Right ventricle myocardium superior (tissue), 1 donor: Measurements from ENCODE around the gene PRKN. TPM values are rescaled to one million over a fixed set of nuclear protein-coding genes. Genes with fewer than 3 reads are reported as not detected.
"Not testable (repeated sequence)": the region's sequence is repeated elsewhere in the genome, so short reads cannot be mapped to it uniquely, and the experiment has no call there.

Experiments
- ATAC-seq: fragments of 200-7000 bp; cut with Tn5 transposase; one replicate; pipeline ENCODE4 v1.9.1; 2020; ENCODE audit warnings: mild to moderate bottlenecking; ENCODE audit not compliant: poor library complexity
- DNase-seq: peaks from one replicate; pipeline ENCODE4 v3.0.0-alpha.2; 2020
- intact Hi-C: fragments of 100-400 bp; cut with DNase I; formaldehyde crosslinking; loops from one replicate; pipeline ENCODE4 v1.11.2; 2022
- total RNA-seq: library from RNA; stranded (reverse); fragmentation: NEBNext Ultra II Directional; extraction: Animal tissue kit (Norgen Biotek cat#: 25700); gene quantifications from one replicate; pipeline ENCODE4 v1.2.1, GENCODE V29; 2021
- donor health status: DM: no; HTN: yes; CAD: no; lungs with severe emphysema.

PRKN gene
- total RNA-seq, 1 donor from 2014 or later, result 20.6 TPM

DNA sequence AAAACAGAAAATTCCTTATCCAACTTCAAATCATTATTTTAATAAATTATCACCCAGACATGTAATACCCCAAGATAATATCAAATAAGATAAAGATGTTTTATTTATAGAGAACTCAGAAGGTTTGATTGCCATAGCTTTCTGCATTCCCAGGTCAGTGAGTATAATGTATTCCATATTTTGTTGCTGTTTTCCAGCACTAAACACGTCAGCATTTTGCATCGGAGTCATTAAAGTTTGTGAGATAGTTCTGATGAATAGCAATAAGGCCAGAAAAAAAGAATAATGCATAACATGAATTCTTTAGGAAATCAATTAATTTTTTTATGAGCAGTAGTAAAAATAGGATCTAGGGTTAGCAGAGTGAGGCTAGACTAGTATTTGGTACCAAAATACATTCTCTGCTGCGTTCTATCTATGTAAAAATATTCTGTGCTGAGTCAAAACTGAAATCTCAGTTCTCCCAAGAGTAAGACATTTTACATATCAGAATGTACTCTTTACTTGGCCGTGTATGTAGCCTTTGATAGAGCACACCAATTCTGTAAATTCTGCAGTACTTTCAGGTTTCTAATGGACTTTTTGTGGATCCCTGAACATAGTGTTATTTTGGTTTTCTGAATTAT, 1183.8 kb downstream of the PRKN start:
- DNase-seq (no peak), ATAC-seq (no peak)
- intact Hi-C loops, result no loop called here

DNA sequence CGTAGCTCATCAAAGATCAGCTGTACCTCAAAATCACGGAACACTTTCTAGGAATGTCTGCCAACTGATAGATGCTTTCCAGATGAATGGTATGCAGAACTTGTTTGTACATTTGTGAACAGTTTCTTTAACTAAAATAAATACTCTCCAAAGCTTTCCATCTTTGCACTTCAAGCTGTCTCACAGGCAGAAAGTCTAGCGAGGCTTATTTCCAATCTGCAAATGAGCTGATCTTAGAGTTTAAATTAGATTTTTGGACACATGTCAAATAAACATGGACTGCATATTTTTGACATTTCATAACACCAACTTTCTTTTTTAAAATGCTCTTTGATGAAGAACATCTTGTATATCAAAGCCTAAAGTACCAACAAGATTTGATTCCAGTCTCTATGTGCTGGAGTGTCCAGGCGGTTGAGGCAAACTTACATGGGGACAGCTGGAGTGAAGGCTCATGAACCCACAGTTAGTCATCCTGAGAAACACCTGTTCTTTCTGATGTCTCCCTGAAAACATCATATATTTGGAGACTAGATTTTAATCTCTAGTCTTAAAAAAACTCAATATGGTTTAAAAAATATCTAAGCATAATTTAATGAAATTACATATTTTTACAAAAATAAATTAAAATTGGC, 1185.1 kb downstream of the PRKN start:
- intact Hi-C loops, result no loop called here
- ATAC-seq, result no peak

DNA sequence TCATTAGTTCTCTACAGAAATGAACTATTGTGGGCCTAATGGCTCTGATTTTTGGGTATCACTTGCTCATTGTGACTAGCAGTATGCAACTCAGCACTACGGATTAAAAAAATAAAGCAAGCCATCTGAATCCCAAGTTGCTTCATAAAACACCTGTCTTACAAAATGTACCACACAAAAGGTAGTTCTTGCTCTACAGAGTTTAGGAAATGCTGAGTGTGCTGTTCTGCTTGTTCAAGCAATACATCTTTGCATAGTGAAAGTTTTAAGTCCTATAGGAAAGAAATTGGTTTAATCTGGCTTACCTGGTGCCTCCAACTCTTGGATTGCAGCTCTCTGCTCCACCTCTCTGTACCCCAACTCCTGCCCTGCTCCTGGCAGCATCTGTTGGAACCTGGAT, 1187.0 kb downstream of the PRKN start:
- intact Hi-C loops, result no loop called here
- ATAC-seq (no peak), DNase-seq (no peak)

More for the DNA sequence above, 1185.1 kb downstream of the PRKN start:
- no peak for DNase-seq

DNA sequence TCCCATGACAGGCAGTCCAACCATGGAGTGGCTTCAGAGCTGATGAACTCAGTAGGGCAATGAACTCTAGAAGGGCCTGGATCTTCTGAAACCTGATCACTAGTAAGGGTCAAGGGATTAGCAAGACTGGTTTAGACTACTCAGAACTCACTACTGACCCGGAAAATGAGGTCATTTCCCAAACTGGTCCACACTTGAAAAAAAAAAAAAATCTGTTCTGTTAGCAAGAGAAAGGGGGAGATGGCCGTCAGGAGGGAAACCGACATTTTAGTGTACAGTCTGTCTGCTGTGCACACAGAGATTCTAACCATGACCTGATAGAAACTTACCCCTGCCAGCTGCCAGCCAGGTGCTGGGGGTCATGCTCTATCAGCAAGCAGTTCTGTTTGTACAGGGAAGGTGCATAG, 1191.3 kb downstream of the PRKN start:
- intact Hi-C loops, result no loop called here
- ATAC-seq (no peak), DNase-seq (no peak)

DNA sequence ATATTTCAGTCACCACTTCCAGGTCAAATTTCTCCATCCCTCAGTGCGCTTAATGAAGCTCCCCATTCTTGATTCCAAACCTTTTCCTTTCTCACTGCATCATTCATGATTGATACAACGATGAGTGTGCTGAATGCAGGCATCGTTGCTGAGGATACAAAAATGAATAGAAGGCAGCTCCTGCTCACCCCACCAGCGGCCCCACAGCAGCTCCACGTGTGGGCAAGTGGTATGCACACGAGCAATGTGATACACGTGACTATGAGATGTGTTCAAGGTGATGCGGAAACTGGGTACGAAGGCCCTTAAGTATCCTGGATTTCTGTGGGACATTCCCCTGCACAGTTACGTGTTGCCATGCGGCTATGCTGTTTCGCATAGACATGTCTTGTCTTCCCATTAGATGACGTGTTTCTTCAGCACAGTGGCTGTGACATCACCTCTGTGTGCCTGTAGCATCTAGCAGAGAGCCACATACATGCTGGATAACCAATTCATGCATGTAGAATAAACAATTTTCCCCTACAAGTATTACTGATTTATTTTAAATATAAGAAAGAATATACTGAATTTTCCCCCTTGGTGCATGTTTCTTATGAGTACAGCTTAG, 1193.2 kb downstream of the PRKN start:
- no peak for ATAC-seq
- no peak for DNase-seq
- intact Hi-C loops, result no loop called here

DNA sequence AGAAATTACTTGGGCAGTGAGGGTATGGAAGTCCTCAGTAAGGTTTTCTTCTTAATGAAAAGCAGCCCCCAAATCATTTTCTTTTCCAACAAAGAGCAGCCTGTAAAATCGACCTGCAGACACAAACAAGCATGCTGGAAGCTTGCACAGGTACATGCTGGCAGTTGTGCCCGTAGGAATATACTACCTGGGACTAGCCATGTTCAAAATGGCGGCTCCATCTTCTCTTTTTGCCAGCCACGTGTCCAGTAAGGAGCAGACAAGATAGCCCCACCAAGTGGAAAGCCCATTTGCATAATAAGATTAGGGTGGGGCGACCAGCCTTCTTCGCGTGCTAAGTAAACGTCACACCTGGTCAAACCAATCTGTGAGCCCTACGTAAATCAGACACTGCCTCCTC, 1194.3 kb downstream of the PRKN start:
- intact Hi-C loops, result no loop called here
- ATAC-seq (no peak), DNase-seq (no peak)

DNA sequence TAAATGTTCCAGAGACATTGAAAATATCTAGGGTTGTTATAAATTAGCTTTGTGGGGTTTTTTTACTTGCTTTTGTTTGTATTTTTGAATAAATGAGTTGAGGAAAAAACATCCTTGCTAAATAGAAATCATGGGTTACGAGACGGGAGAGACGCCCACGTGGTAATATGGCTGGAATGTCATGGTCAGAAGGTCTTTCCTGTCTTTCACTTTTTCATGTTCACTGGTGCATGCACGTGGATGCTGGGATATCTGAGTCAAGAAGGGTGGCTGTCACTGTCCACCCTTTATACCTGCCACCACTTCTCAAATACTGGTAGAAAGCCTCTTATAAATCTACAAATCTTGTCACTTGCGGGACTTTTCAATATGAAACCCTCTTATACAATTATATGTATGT, 1195.0 kb downstream of the PRKN start:
- ATAC-seq (no peak), DNase-seq (no peak)
- intact Hi-C loops, result no loop called here

DNA sequence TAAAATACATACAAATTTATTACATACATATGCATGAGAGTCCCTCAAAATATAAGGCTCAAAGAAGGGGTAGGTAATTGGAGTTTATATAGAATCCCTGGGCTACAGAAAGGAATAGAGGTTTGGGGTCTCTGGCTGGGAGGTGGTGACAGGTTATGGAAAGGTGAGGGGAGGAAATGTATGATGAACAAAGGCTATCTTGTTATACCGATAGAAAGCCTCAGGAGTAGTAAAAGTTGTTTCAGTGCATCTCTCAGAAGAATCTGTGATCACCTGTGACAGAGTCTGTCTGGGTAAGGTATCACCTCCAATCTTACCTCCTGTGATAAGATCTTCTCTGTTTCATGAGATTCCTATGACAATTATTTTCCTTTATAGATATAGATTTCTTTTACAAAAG, 1200.8 kb downstream of the PRKN start:
- no peak for DNase-seq
- intact Hi-C loops, result no loop called here
- ATAC-seq, result no peak

DNA sequence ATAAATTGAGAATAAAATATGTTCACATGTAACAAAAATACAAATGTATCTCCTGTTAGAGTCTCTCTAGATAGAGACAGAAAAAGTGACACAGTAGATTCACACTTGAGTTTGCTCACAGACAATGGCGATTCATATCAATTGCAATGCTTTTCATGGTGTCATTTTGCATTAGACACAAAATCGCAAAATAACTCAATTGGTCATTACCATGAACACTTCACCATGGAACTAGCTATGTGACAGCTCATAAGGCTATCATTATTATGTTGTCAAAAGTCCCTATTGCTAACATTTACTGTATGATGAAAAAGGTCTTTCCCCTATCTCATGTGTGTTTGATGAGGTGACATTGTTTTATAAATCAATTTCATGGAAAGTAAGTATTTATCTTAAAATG, 1204.2 kb downstream of the PRKN start:
- intact Hi-C loops, result no loop called here
- no peak for DNase-seq
- ATAC-seq, result no peak

DNA sequence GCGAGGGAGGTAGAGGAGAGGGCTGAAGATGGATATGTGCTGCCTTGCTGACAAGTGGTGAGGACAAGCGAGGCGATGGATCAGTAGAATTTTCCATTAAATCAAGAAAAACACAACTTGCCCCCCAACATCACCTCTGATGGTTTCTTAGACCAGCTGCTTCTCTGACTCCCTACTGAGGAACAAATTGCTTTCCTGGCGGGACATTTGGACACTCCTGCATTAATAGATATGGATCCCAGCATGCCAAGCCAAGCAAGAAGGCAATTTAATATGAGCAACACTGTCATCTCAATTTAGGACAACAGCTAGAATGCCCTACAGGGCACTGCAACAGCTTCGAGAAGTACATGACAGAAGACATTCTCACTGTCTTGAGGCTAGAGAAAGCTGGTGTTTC, 1205.3 kb downstream of the PRKN start:
- no peak for DNase-seq
- ATAC-seq, result no peak
- intact Hi-C loops, result no loop called here

DNA sequence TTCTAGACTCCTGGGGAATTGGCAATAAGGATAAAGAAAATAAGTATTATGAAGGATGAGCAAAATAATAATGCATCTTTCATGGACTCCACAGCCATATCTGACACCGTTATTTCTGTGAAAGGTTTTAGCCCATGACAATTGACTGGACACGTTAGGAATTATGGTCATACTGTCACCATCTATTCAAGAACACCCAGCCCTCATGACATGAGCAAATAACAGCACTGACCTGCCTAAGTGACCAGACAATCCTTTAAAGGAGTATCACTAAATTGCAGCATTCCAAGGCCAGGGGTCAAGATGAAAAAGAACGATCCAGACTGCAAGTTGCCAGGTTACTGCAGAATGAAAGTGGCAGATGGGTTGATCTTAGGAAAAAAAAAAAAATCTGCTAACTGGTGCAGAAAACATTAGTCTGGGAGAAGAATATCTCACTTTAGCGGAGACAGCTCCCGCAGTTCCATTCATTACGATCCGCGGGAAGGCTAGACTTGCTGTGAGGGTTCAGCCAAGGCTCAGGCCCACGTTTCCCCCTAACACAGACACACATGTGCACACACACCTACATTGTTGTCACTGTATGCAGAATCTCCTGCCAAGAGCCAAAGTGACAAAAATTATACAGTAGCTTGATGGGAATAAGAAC, 1216.0 kb downstream of the PRKN start:
- ATAC-seq (no peak), DNase-seq (no peak)
- intact Hi-C loops, result no loop called here

DNA sequence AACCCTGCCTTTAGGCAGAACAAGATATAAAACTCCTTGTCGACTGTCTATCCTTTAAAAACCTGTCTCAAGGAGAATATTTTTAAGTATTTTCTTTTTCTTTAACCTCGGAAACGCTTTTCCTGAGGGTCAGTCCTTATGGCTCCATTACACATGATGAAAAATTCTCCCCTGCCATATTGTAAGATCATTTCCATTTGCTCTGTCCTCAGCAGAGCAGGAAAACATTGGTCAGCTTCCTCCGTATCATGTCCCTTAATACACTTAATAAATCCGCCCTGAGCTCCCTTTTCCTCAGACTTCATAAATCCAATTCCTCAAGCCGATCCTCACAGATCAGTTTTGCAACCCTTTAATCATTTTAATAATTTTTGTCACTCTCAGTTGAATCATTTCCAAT, 1219.2 kb downstream of the PRKN start:
- intact Hi-C loops, result no loop called here
- ATAC-seq (no peak), DNase-seq (no peak)

DNA sequence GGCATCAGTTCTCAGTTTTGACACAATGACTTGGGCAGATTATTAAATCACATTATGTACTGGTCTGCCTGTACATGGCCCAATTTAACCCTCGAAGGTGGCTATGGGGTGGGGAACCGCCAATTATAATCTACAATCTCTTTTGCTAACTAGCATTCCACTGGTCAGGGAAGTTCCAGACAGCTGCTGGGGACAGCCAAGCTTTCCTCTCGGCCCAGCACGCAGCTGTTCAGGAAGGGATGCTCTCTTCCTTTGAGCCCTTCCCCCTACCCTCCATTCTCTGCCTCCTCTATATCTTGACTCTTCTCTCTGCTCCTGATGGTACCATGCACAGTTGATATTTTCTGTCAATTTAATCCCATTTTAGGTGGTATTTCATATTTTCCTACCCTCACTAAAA, 1220.2 kb downstream of the PRKN start:
- no peak for ATAC-seq
- no peak for DNase-seq
- intact Hi-C loops, result no loop called here

DNA sequence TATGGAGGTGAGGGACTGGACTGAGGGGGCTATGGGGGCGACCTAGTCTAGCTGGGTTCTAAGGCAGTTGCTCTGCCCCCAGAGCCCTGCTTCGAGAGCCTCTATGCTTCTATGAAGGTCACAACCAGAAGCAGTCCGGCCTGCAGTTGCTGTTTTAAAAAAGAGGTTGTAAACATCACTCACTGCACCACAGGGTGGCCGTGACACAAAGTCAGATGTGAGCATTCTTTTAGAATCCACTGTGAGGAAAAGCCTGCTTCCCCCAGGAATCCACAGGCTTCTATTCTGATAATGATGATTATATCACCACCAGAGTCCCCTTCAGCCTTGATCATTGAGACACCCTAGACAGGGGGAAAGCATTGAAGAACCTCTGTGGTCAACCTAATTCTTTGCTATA, 1224.0 kb downstream of the PRKN start:
- ATAC-seq (no peak), DNase-seq (no peak)
- intact Hi-C loops, result no loop called here

DNA sequence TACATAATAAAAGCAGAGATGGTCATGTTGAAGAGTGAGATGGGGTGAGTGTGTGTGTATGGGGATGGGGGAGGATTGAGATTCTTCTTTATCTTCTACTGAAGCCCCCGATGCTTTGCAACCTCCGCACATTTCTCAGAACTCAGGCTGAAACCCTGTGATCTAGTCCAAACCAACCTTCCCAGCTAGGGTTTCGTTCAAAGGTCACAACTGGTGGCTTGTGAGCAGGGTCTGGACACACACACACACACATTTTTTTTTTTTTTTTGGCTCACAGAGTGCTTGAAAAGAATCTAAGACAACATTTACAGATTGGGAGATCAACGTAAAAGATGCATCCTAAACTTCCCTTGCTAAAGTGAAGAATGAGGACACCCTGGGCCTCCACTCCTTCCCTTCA, 1228.7 kb downstream of the PRKN start:
- no peak for ATAC-seq
- no peak for DNase-seq
- intact Hi-C loops, result no loop called here

DNA sequence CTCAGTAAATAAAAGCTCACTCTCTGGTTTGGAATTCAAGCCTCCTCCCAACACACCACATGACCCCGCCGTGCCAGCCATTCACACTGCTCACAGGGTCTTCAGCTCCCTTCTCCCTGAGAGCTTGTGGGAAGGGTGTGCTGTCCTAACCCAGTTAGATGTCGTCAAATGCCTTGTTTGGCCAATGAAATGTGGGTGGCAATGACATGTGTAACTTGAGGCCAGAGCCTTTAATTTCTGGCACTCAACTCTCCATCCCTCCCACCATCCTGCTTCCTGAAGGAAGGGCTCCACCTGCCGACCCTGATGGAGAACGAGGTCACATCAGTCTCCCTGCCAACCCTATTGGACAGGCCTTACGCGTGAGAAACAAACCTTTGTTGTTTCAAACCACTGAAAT, 1229.2 kb downstream of the PRKN start:
- ATAC-seq (peak; percentile 68), DNase-seq (no peak)
- intact Hi-C loops, result no loop called here

DNA sequence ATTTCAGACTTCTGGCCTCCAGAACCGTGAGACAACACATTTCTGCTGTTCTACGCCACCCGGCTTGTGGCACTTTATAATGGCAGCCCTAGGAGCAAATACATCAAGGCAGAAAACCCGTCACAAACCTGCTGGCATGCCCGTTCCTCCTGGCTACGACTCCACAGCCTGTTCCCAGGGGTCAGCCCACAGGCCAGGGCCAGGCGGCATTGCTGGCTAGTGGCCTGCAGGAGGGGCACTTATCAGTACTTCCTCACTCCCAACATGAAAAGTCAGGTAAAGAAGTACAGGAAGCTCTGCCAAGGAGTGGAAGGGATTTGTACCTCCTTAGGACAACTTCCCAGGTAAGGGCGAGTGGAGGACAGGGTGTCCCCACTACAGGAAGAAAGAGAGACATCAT, 1230.6 kb downstream of the PRKN start:
- ATAC-seq (no peak), DNase-seq (no peak)
- intact Hi-C loops, result no loop called here

DNA sequence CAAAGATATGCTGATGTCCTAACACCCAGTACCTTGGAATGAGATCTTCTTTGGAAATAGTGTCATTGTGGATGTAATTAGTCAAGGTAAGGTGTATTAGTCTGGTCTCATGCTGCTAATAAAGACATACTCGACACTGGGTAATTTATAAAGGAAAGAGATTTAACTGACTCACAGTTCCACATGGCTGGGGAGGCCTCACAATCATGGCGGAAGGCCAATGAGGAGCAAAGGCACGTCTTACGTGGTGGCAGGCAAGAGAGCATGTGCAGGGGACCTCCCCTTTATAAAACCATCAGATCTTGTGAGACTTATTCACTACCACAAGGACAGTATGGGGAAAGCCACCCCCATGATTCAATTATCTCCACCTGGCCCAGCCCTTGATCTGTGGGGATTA, 1231.3 kb downstream of the PRKN start:
- ATAC-seq, DNase-seq, intact Hi-C loops: not testable (repeated sequence)

DNA sequence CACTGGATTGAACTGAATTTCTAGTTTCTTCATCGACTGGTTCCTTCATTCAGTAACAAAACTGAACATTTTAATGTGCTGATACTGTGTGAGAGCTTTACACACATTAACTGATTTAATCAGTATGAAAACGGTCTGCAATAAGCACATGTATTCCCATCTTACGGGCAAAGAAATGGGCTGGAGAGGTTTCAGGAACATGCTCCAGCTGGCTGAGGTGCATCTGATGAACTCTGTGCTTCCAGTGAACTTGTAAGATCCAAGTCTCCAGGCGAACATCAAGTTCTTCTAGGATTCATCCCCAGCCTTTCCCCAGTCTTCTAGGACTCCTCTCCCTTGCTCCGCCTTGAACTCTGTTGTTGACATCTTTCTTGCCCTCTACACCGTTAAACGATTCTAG, 1233.0 kb downstream of the PRKN start:
- ATAC-seq (no peak), DNase-seq (no peak)
- intact Hi-C loops, result no loop called here

DNA sequence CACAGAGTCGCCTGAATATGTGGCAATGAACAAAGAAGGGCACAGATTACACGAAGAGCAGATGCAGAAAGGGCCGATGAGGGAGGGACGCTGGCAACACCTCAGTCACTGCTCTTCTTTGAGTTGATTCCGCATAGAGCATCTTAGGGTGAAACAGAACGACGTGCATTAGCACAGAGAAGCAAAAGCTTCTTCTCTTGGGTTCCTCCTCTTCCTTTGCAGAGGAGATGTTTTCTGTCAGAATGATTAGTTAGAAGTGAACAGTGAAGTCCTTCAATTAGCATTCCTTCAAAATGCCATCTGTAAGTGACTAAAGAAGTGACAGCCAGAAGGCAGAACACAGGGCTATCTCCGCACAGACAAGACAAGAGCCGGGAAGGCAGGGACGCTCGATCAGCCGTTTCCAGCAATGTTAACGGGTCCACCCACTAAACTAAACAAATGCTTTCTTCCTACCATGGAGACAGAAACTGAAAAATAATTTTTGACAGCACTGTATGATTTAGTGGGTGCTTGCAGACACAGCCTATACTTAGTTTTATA, 1233.9 kb downstream of the PRKN start:
- no peak for ATAC-seq
- intact Hi-C loops, result no loop called here
- no peak for DNase-seq
